Embryonic facial prominence (tissue), 1 donor: ENCODE results near the gene FAM53A.

Experiments used
- DNase-seq: peaks from one replicate; pipeline ENCODE4 v3.0.0-alpha.2; 2016; ENCODE audit errors: extremely low spot score

FAM53A gene

GRCh38 chr4:1592068-1592708 is 91.9 kb downstream of the FAM53A start:
- DNase-seq: no peak

- DNase-seq: no peak
These were observed 93.0 kb downstream of the FAM53A start for GRCh38 chr4:1591107-1591506.

DNA sequence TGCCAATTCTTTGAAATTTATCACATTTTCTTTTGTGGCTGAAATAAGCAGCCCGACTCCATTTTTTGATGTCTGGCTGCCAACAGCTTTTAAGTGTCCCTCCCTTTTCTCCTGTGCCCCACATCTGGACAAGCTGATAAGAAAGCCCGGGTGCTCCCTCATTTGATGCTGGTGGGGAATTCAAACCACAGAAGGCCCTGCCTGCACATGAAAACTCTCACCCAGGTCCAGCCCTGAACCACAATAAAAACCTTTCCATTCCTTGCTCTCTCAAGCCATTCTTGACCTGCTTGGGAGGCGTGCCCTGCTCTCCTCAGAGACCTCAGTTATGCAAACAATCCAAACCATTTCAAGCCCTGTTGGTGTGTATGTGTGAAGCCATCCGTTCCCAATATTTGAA is 93.9 kb downstream of the FAM53A start:
- no peak for DNase-seq
